Stomach (tissue), 4 donors: ENCODE measurements around the gene EDN1.

Experiments used
- CTCF ChIP-seq, 7 experiments: fragments of 450-650 bp in 4 of 7; fragments of 200-600 bp in 3 of 7; sonication (generic) in 3 of 7; IDR thresholded peaks; one replicate each; pipeline ENCODE4 v1.5.1; 2016 to 2019; ENCODE audit warnings: antibody characterized with exemption in 7 of 7, control low read depth in 2 of 7, mild to moderate bottlenecking in 1 of 7
- EP300 ChIP-seq: sonication (generic); formaldehyde crosslinking; IDR thresholded peaks from one replicate; pipeline ENCODE4 v1.6.1; 2017; ENCODE audit warnings: antibody characterized with exemption
- POLR2A ChIP-seq, 4 donors: fragments of 450-650 bp; IDR thresholded peaks; one replicate each; pipeline ENCODE4 v1.6.1; 2016; ENCODE audit warnings: antibody characterized with exemption in 4 of 4, control low read depth in 2 of 4, mild to moderate bottlenecking in 1 of 4, moderate library complexity in 1 of 4

- TF ChIP-seq CTCF (IDR thresholded peaks at IDR 0.05): peak in 5 of 7 experiments; percentile 59 to 77 (median 68)
- TF ChIP-seq POLR2A (IDR thresholded peaks at IDR 0.05): no peak
- TF ChIP-seq EP300: no peak
Observed at GRCh38 chr6:12289365-12289919, 719 bp upstream of the EDN1 start.
